ENCODE results near the gene SMYD4. TPM values are rescaled to one million over a fixed set of nuclear protein-coding genes. Genes with fewer than 3 reads are reported as not detected.
"Not testable (repeated sequence)": the region's sequence is repeated elsewhere in the genome, so short reads cannot be mapped to it uniquely, and the experiment has no call there.

Gene SMYD4
- total RNA-seq, 4 donors from 2014 or later, result 15.1 to 19.9 (median 17.5) TPM

DNA sequence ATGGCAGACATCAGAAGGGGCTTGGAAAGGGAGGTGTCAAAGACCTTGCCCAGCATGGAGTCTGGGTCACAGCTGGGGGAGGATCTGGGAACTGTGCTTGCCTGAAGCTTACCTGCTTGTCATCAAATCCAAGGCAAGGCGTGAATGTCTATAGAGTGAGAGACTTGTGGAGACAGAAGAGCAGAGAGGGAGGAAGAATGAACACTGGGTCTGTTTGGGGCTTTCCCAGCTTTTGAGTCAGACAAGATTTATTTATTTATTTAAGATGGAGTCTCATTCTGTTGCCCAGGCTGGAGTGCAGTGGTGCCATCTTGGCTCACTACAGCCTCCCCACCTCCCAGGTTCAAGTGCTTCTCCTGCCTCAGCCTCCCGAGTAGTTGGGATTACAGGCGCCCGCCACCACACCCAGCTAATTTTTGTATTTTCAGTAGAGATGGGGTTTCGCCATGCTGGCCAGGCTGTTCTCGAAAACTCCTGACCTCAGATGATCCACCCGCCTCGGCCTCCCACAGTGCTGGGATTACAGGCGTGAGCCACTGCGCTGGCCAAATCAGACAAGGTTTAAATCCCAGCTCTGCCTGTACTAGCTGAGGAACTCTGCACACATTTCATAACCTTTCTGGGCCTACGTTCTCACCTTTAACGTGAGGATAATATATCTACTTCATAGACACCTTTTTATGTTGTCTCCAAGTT is 56.6 kb downstream of the SMYD4 start:
- Histone ChIP-seq H3K4me3 (peak overlapping the region in 1 of 4 donors; percentile 26), H3K4me1 (peaks cover 0 to 36% (median 9%) of the 10 kb centered on the region in 4 donors), H3K36me3 (peaks cover 0 to 71% (median 0%) of the 10 kb centered on the region in 3 donors), H3K27ac (peak overlapping the region in 3 of 4 donors; percentile 48 to 92 (median 79))
- TF ChIP-seq EP300 (IDR thresholded peaks at IDR 0.05), result peak in 1 of 2 donors; percentile 43
- WGBS, 2 donors, result 78 to 80% methylated on average over 12 of the region's 12 CpGs
- H3K27me3 ChIP-seq, H3K9me3 ChIP-seq: not testable (repeated sequence)
- peak in 1 of 2 donors; percentile 52 for DNase-seq (ENCODE audit: low spot score in 2 of 2)

DNA sequence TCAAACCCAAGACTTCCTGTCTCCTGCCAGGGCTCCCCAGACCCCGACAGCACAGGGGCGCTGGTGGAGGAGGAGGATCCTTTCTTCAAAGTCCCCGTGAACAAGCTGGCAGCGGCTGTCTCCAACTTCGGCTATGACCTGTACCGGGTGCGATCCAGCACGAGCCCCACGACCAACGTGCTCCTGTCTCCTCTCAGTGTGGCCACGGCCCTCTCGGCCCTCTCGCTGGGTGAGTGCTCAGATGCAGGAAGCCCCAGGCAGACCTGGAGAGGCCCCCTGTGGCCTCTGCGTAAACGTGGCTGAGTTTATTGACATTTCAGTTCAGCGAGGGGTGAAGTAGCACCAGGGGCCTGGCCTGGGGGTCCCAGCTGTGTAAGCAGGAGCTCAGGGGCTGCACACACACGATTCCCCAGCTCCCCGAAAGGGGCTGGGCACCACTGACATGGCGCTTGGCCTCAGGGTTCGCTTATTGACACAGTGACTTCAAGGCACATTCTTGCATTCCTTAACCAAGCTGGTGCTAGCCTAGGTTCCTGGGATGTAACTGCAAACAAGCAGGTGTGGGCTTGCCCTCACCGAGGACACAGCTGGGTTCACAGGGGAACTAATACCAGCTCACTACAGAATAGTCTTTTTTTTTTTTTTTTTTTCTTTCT is 59.8 kb downstream of the SMYD4 start:
- Histone ChIP-seq H3K27me3 (no peaks in the 10 kb centered on the region), H3K36me3 (peaks cover 0 to 52% (median 0%) of the 10 kb centered on the region in 3 donors), H3K4me1 (peaks cover 0 to 57% (median 12%) of the 10 kb centered on the region in 4 donors), H3K27ac (peak overlapping the region in 2 of 4 donors; percentile 28 to 48), H3K9me3 (no peaks in the 10 kb centered on the region), H3K4me3 (no peak overlapping the region)
- 26 to 47% methylated on average over 16 to 18 of the region's 21 CpGs for WGBS, 2 donors
- no peak for DNase-seq (ENCODE audit: low spot score in 2 of 2)
- no peak for TF ChIP-seq EP300 (IDR thresholded peaks at IDR 0.05)
- TF ChIP-seq, protein P1, sequence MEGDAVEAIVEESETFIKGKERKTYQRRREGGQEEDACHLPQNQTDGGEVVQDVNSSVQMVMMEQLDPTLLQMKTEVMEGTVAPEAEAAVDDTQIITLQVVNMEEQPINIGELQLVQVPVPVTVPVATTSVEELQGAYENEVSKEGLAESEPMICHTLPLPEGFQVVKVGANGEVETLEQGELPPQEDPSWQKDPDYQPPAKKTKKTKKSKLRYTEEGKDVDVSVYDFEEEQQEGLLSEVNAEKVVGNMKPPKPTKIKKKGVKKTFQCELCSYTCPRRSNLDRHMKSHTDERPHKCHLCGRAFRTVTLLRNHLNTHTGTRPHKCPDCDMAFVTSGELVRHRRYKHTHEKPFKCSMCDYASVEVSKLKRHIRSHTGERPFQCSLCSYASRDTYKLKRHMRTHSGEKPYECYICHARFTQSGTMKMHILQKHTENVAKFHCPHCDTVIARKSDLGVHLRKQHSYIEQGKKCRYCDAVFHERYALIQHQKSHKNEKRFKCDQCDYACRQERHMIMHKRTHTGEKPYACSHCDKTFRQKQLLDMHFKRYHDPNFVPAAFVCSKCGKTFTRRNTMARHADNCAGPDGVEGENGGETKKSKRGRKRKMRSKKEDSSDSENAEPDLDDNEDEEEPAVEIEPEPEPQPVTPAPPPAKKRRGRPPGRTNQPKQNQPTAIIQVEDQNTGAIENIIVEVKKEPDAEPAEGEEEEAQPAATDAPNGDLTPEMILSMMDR (IDR thresholded peaks at IDR 0.05), result no peak
- no peak for TF ChIP-seq POLR2A (IDR thresholded peaks at IDR 0.05)

DNA sequence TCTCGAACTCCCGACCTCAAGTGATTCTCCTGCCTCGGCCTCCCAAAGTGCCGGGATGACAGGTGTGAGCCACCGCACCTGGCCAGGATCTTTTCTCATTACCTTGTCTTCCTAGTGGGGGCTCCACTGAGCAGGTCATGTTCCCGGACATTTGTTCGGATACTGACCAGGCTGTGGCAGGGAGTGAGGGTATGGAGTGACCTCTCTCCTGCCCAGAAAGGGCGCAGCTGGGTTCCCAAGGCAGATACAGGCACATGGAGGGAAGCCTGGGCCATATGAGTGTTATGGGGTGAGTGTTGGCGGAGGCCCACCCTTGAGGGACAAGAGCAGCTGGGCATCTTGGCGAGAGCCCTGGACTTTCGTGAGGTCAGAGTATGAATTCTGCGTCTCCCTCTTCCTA is 62.3 kb downstream of the SMYD4 start:
- Histone ChIP-seq H3K27me3 (peaks cover 0 to 5% of the 10 kb centered on the region in 2 donors), H3K9me3 (no peaks in the 10 kb centered on the region), H3K4me3 (no peak overlapping the region), H3K4me1 (peaks cover 0 to 58% (median 19%) of the 10 kb centered on the region in 4 donors), H3K36me3 (peaks cover 0 to 38% (median 0%) of the 10 kb centered on the region in 3 donors), H3K27ac (peak overlapping the region in 2 of 4 donors; percentile 46 to 90)
- TF ChIP-seq POLR2A (IDR thresholded peaks at IDR 0.05) (no peak), EP300 (IDR thresholded peaks at IDR 0.05) (no peak)
- TF ChIP-seq, protein P1 (IDR thresholded peaks at IDR 0.05), result no peak
- 86 to 87% methylated on average over 12 of the region's 12 CpGs for WGBS, 2 donors
- no peak for DNase-seq (ENCODE audit: low spot score in 2 of 2)

DNA sequence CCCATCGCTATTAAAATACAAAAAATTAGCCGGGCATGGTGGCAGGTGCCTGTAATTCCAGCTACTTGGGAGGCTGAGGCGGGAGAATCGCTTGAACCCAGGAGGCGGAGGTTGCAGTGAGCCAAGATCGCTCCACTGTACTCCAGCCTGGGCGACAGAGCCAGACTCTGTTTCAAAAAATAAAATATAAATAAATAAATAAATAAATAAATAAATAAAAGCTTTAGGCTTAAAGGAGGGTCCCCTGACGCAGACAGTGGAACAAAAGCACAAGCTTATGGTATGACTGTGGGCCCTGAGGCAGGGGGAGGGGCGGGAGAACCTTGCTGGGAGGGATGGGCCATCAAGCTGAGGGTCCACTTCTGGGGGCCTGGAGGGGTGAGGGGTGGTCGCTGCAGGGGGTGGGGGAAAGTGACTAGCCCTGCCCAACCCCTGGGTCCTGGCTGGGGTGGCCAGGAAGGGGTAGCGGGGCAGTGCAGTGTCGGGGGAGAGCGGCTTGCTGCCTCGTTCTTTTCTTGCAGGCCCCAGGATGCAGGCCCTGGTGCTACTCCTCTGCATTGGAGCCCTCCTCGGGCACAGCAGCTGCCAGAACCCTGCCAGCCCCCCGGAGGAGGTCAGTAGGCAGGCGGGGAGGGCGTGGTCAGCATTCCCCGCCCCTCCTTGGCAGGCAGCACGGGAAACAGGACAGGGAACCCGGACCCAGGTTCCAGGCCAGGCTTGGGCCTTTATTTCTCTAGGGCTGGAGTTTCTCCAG is 63.1 kb downstream of the SMYD4 start:
- Histone ChIP-seq H3K27ac (peak overlapping the region; percentile 6 to 90 (median 40)), H3K9me3 (no peaks in the 10 kb centered on the region), H3K4me3 (no peak overlapping the region), H3K36me3 (peaks cover 0 to 31% (median 0%) of the 10 kb centered on the region in 3 donors), H3K4me1 (peaks cover 0 to 66% (median 19%) of the 10 kb centered on the region in 4 donors), H3K27me3 (peaks cover 0 to 5% of the 10 kb centered on the region in 2 donors)
- WGBS, 2 donors, result 65 to 71% methylated on average over 16 to 20 of the region's 21 CpGs
- no peak for DNase-seq (ENCODE audit: low spot score in 2 of 2)
- no peak for TF ChIP-seq POLR2A (IDR thresholded peaks at IDR 0.05)
- TF ChIP-seq EP300 (IDR thresholded peaks at IDR 0.05), result no peak
- TF ChIP-seq, protein P1 (IDR thresholded peaks at IDR 0.05), result no peak

DNA sequence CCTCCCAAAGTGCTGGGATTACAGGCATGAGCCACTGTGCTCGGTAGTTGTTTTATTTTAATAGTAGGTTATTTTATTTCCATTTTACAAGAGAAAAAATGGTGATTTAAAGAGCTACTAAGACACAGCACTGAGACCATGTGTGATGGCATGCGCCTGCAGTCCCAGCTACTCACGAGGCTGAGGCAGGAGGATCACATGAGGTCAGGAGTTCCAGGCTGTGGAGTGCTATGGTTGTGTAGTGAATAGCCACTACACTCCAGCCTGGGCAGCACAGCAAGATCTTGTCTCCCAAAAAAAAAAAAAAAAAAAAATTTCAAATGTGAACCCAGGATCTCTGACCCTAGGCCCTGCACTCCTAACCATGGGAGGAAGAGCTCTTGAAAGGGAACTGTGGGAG is 64.1 kb downstream of the SMYD4 start:
- Histone ChIP-seq H3K4me3 (no peak overlapping the region), H3K4me1 (peaks cover 0 to 71% (median 19%) of the 10 kb centered on the region in 4 donors), H3K9me3 (no peaks in the 10 kb centered on the region), H3K36me3 (peaks cover 0 to 23% (median 0%) of the 10 kb centered on the region in 3 donors), H3K27ac (peak overlapping the region in 3 of 4 donors; percentile 19 to 90 (median 46)), H3K27me3 (peaks cover 0 to 5% of the 10 kb centered on the region in 2 donors)
- WGBS, 2 donors, result 73 to 86% methylated on average over 3 of the region's 3 CpGs
- TF ChIP-seq POLR2A (IDR thresholded peaks at IDR 0.05), result no peak
- TF ChIP-seq EP300 (IDR thresholded peaks at IDR 0.05), result no peak
- no peak for DNase-seq (ENCODE audit: low spot score in 2 of 2)

DNA sequence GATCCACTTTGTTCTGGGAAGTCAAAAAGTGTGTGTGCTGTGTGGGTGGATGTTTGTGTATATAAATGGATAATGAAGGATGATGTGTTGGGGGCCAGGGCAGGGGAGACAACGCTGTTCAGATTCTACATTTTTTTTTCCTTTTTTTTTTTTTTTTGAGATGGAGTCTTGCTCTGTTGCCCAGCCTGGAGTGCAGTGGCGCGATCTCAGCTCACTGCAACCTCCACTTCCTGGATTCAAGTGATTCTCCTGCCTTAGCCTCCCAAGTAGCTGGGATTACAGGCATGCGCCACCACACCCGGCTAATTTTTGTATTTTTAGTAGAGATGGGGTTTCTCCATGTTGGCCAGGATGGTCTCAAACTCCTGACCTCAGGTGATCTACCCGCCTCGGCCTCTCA is 65.0 kb downstream of the SMYD4 start:
- Histone ChIP-seq H3K36me3 (peaks cover 0 to 18% (median 0%) of the 10 kb centered on the region in 3 donors), H3K27ac (peak overlapping the region in 3 of 4 donors; percentile 81 to 90 (median 87)), H3K4me1 (peaks cover 0 to 73% (median 19%) of the 10 kb centered on the region in 4 donors), H3K4me3 (peak overlapping the region in 1 of 4 donors; percentile 66)
- not testable (repeated sequence) for DNase-seq (ENCODE audit: low spot score in 2 of 2); H3K27me3 ChIP-seq; H3K9me3 ChIP-seq
- WGBS, 2 donors, result 74 to 79% methylated on average over 7 of the region's 7 CpGs

All from tibial nerve (tissue), 4 donors.